Retina (tissue), 1 donor: ENCODE data around the gene BCAR3.
"Not testable (repeated sequence)": the region's sequence is repeated elsewhere in the genome, so short reads cannot be mapped to it uniquely, and the experiment has no call there.

ENCODE experiments used
- DNase-seq: peaks from one replicate; pipeline ENCODE4 v3.0.0-alpha.2; 2016

Gene BCAR3

GRCh38 chr1:93667642-93668041, 14.0 kb downstream of the BCAR3 start:
- no peak for DNase-seq

DNA sequence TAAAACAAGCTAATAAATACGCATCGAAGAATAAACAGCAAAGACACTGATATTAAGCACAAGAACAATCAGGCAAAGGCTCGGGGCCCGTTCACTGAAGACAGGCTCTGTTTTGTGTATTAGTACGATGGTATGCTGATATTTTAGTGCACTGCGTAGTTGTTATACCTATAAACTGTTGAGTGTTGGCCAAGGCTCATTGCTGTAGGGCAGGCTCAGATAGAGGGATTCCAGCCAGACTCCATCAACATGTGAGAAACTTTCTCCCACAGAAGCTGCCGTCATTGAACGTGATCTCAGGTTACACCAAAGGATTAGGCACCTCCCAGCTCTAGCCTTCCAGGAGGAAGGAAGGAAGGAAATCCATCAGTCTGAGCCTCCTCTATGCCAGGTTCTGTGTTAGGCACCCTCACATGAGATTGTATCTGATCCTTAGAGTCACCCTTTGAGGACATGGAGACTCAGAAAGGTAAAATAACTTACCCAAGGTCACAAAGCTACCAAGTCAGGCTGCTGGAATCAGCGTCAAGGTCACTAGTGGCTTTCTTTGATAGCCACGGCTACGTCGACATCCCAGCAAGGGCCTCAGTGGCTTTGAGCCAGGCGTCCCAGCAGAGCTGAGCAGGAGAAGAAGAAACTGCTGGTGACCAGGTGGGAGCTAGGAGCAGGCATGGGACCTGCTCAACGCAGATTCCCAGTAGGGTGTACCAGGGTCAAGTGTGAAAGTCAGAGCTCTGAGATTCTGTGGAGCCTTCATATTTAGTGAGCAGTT, 14.8 kb downstream of the BCAR3 start:
- no peak for DNase-seq

DNA sequence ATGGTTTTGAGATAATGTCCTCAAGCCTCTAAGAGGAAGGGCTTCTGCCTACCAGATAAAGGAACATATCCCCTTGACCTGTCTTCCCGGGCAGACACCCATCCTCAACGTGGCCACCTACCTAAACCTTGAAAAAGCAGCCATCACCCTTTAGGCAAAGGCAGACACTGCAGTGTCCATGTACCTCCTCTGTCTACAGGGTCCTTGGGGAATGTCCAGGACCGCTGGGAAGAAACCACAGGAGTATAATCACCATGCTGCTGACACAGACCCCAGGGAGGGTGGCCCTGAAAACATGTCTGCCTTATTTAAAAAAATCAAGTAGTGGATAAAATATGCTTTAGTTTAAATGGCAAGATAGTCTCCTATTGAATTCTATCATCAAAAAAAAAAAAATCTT, 16.6 kb downstream of the BCAR3 start:
- no peak for DNase-seq

DNA sequence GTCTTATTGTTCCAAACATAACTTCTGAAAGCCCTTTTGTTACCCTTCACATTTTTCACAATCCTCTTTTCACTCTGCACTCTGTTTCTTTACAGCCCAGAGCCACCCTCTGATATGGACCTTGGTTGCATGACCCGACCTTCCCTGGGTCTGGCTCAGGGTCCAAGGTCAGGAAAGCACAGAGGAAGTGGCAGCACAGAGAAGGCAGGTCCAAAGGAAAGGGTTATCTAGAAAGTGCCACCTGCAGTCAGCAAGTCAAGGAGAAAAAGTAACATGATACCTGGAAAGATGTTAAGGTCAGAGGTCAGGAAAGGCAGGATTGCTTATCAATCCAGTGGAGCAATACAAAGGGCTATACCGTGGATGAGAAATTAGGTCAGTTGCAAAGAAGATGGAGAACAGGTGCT, 18.4 kb downstream of the BCAR3 start:
- no peak for DNase-seq

DNA sequence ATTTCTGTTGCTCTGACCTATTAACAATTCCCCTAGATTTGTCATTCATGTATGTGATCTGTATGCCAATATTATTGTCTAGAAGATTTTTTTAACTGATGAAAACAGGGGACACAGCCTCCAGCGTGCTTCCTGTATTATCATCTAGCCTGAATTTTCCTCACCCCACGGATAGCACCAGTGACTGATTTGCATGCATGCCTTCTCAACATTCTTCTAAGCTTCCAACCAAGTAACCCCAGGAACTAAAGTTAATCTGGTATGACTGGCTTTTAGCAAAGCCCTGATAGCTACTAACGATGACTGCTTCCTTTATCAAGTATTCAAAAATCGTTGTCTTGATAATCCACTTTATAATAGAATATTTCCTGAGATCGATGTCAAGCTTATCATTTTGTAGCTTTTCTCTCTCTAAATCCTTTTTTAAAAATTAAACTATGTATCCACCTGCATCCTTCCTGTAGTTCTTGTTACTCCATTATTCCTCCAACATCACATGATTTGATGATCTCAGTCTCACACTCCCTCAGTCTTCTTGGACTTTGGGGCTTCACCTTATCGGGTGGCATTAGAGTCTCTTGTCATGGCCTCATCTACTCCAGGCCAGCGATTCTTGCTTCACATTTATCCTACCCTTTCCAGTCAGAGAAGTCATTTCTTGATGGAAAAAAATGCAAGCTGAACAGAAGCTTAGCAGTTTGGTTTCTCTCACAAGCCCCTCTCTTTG, 19.0 kb downstream of the BCAR3 start:
- no peak for DNase-seq

GRCh38 chr1:93661829-93662474, 19.7 kb downstream of the BCAR3 start:
- no peak for DNase-seq

- not testable (repeated sequence) for DNase-seq
Observed at GRCh38 chr1:93661341-93661740, 20.3 kb downstream of the BCAR3 start.

DNA sequence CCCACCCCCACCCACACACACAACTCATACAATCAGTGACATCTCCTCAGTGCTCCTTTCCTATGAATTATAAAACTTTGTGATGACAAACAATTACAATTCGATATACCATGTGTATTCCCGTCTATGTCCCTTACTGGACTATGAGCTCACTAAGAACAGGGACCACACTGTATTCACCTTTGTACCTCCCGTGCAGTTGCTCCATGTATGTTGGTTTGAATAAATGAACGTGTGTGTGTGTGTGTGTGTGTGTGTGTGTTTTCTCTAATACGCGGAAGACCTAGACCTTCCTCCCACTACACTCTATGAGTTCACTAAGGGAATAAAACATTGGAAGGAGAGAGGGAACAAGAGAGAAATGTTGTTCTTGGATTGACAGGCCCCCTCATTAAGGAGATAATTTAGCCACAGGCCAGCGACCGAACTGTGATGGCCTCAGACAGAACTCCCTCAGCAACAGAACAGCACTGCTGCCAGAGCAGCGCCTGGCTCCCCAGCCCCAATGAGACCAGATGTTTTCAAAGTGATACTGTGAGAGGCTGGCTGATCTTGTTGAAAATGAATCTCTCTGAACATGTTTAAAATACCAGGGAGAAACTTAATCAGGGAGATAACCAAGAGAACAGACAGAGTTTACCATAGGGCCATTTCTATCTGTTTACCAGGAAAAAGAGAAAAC, 21.7 kb downstream of the BCAR3 start:
- peak; percentile 53 for DNase-seq

DNA sequence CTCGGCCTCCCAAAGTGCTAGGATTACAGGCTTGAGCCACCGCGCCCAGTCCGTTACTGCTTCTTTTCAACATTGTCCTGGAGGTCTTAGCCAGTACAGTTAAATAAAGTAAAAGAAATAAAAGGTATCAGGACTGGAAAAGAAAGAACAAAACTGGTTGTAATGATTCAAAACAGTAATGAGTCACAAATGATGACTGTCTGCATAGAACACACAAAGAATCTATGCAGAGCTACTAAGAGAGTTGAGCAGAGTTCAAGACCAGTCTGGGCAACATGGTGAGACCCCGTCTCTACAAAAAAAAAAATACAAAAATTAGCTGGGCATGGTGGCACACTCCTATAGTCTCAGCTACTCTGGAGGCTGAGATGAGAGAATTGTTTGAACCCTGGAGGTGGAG, 23.4 kb downstream of the BCAR3 start:
- no peak for DNase-seq

- DNase-seq: no peak
Observed at GRCh38 chr1:93656491-93656890, 25.1 kb downstream of the BCAR3 start.

- DNase-seq: no peak
Observed at GRCh38 chr1:93653656-93654055, 28.0 kb downstream of the BCAR3 start.

- DNase-seq: no peak
Observed at GRCh38 chr1:93652323-93652949, 29.2 kb downstream of the BCAR3 start.

- no peak for DNase-seq
Observed at GRCh38 chr1:93651695-93652094, 29.9 kb downstream of the BCAR3 start.

DNA sequence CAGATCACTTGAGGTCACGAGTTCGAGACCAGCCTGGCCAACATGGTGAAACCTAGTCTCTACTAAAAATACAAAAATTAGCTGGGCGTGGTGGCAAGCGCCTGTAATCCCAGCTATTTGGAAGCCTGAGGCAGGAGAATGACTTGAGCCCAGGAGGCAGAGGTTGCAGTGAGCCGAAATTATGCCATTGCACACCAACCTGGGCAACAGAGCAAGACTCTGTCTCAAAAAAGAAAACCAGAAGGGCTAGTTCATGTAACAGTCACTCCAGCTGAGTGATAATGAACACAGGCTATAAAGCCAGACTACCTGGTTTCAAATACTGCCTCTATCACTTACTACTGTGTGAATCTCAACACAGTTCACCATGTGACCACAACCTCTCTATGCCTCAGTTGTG, 31.5 kb downstream of the BCAR3 start:
- not testable (repeated sequence) for DNase-seq

DNA sequence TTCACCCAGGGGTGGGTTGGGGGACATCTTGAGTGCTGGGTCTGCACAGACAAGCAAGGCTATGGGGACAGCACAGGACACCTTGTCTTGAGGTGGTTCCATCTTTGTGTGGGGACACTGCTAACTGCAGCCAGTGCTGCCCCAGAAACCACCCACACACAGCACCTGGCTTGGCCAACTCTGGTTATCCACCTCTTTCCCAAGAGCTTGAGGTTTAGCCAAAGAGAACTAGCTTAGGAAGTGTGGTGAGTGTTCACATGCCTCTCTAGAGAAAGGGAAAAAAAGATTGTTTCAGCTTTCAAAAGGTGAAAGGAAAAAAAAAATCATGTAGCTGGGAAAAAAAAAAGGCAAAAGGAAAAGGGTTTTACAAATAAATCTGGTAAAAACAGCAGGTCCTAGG, 32.4 kb downstream of the BCAR3 start:
- no peak for DNase-seq

DNA sequence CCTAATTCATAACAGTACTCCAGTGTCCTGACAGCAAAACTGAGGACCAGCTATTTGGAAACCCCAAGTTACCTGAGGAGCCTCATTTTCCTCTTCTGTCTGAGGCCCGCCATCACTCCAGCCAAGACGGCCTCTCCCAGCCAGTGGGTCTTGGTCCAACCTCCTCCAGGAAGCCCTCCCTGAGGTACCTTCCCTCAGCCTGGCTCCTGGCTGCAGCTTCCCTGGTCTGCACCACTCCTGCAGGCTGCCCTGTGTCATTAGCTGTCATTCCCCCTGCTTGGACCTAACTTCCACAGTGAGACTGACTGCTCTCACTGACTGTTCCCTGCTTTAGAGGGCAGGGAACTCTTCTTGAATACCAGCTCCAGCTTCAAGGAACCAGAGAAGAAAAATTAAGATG, 33.0 kb downstream of the BCAR3 start:
- no peak for DNase-seq

- DNase-seq: no peak
Observed at GRCh38 chr1:93641527-93641926, 40.1 kb downstream of the BCAR3 start.

DNA sequence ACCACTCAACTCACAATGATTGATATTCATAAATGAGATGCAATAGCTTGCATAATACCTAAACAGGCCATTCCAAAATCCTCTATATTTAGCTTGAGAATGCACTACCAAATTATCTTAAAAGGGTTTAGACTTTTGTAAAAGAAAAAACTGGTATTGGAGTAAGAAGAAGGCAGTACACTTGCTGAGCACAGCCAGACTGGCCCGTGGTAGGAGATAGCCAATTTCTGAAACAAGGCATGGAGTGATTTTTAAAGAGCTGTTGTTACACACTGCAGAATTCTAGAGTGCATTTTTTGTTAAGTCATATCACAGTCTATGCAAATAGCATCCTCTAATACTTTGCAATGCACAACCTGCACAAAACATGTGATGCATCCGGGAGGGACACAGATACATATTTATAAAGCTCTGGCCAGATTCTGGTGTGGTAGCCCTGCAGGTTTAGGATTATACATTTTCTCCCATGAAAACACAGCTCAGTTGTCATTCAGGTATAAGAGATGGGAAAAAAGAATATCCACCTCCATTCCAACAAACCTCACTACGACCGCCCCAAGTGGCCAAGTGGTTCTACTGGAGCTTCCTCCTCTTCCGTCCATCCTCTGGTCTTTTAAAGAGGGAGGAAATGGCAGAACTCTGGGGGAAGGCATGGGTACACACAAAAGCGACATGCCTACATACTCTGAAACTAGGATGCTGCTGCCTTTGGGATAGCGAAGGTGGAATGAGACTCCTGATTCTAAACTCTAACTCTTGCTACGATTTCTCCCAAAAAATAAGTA, 40.8 kb downstream of the BCAR3 start:
- DNase-seq: no peak

DNA sequence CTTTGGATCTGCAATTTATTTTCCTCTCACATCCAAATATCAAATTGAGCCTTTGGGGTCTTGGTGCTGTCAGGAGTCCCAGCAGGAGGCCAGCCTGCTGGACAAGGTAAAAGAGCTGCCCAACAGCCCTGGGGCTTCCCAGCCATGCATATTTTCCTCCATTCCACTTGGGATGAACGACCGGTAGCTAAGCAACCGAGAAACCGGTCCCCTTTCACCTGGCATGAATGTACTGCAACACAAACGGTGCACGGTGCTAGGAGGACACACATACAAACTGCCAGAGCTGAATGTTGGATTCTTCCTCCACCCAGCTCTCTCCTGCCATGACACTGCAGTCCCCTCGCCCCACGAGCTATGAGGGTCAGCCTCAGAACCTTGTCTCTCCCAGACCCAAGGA, 42.7 kb downstream of the BCAR3 start:
- no peak for DNase-seq

DNA sequence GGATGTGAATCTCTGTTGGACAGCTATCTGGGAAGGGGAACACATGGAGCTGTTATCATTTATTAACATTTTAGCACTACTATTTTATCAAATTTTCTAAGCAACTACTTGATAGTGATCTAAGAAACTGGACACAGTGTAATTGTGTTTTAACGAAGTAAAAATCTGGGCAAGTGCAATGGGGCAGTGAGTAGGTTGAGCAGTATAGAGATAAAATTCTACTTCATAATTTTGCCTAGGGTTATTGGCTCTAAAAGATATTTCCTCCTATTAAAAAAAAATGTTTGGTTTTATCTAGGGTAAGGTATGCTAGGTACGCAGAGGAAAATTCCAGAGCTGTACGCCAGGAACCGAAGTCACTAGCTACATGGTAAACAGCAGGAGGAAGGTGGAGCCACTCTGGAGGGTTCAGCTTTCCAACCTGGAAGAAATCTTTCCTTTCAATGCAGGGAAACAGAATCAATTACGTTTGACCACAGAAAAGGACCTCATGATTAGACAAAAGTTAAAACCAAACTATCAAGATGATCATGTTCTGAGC, 43.3 kb downstream of the BCAR3 start:
- no peak for DNase-seq

GRCh38 chr1:93636712-93637111, 44.9 kb downstream of the BCAR3 start:
- no peak for DNase-seq
